HCT116 (cell line): ENCODE results near the gene CCND2.

Experiments used
- POLR2A ChIP-seq: IDR thresholded peaks from 2 replicates; pipeline ENCODE4 v1.7.0; 2011; ENCODE audit warnings: borderline replicate concordance; ENCODE audit not compliant: insufficient read depth, insufficient read length; ENCODE audit errors: extremely low read depth
- POLR2AphosphoS5 ChIP-seq: IDR thresholded peaks from 2 replicates; pipeline ENCODE4 v1.6.1; 2011; ENCODE audit warnings: mild to moderate bottlenecking, low read depth, low read length, moderate library complexity
- ZFX ChIP-seq: fragments of 450-650 bp; IDR thresholded peaks from 2 replicates; pipeline ENCODE4 v1.6.1; 2017
- TF ChIP-seq, protein P1 (sequence below), 3 experiments: fragments of 200-600 bp in 1 of 3; sonication (generic) in 1 of 3; IDR thresholded peaks in 2 of 3; conservative IDR thresholded peaks in 1 of 3; 2 replicates each; pipeline ENCODE4 v1.5.1; 2012 to 2017; ENCODE audit warnings: low read depth in 2 of 3, low read length in 2 of 3, antibody characterized with exemption in 1 of 3, borderline replicate concordance in 1 of 3, control low read depth in 1 of 3, mild to moderate bottlenecking in 1 of 3, mixed read lengths in 1 of 3, mixed run types in 1 of 3, moderate library complexity in 1 of 3; ENCODE audit not compliant: insufficient read depth in 1 of 3

DNA sequence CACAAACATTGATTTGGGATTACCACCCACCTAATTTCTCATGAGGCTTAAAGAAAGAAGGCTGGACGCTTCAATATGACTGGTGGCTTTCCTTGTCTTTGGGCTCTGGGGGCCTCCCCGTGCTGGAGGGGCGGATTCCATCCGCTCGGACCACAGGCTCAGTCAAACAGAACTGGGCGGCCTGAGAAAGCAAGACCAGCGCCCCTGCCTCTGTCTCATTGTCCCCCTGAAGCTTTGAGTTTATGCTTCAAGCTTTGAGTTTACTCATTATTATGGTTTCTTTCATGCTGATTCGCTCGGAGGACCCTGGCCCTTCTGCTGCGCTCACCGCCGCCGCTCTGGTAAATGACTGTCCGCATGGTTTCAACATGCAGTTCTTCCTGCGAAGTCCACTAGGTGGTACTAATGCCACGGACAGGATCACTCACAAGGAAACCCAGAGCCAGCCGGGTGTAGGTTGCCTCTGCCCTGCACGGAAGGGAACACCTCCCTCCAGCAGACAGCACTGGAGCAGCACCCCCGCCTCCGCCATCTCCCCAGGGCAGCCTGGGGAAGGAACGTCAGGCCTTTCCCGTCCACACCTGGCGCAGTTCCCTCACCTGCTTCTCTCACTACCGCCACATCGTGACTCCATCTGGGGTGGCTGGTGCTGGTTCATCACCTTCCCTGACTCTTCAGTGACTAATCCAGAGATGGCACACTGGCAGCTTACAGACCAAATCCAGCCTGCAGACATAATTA, 34.2 kb downstream of the CCND2 start:
- TF ChIP-seq ZFX, result no peak
- 0 out of 2 replicates have a peak, but pooled peaks have one; percentile 18 for TF ChIP-seq POLR2AphosphoS5
- TF ChIP-seq, protein P1, sequence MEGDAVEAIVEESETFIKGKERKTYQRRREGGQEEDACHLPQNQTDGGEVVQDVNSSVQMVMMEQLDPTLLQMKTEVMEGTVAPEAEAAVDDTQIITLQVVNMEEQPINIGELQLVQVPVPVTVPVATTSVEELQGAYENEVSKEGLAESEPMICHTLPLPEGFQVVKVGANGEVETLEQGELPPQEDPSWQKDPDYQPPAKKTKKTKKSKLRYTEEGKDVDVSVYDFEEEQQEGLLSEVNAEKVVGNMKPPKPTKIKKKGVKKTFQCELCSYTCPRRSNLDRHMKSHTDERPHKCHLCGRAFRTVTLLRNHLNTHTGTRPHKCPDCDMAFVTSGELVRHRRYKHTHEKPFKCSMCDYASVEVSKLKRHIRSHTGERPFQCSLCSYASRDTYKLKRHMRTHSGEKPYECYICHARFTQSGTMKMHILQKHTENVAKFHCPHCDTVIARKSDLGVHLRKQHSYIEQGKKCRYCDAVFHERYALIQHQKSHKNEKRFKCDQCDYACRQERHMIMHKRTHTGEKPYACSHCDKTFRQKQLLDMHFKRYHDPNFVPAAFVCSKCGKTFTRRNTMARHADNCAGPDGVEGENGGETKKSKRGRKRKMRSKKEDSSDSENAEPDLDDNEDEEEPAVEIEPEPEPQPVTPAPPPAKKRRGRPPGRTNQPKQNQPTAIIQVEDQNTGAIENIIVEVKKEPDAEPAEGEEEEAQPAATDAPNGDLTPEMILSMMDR (IDR thresholded peaks at IDR 0.05 in 2 of 3, conservative IDR thresholded peaks at IDR 0.05 in 1 of 3; ENCODE audit: borderline replicate concordance in 1 of 3, insufficient read depth in 1 of 3, low read depth in 2 of 3, low read length in 2 of 3), result peak; percentile 72 to 83 (median 79)
- no peak for TF ChIP-seq POLR2A
